ENCODE data around the gene FBP1. TPM values are rescaled to one million over a fixed set of nuclear protein-coding genes. Genes with fewer than 3 reads are reported as not detected.

The FBP1 gene
- total RNA-seq, 2 experiments from 2014 or later: 3.0 to 3.6 TPM

GRCh38 chr9:94657021-94657725 lies 17.9 kb upstream of the FBP1 start:
- H3K36me3 Mint-ChIP-seq (ENCODE audit: low read depth): no peaks in the 10 kb centered on the region
- H3K4me3 Mint-ChIP-seq: no peak overlapping the region
- peak overlapping the region; percentile 57 for H3K27ac Mint-ChIP-seq
- CTCF ChIA-PET: interaction anchor here (1.1 to 1.7 kb wide), 2 partner anchors 12 to 13 kb away, joined by 3 to 5 read pairs; no protein-coding TSS in a partner anchor
- POLR2A ChIA-PET: interaction anchor here (1.2 to 3.1 kb wide), 4 partner anchors 12 to 69 kb away, joined by 3 to 37 read pairs (median 13); partner anchors contain the start of genes AOPEP and FBP1
- no peaks in the 10 kb centered on the region for H3K27me3 ChIP-seq (ENCODE audit: control insufficient read depth in 1 of 2, insufficient read depth in 2 of 2, low read length in 2 of 2)
- H3K9me3 ChIP-seq (ENCODE audit: control insufficient read depth in 1 of 2, insufficient read depth in 1 of 2, low read length in 2 of 2): no peaks in the 10 kb centered on the region
- H3K36me3 ChIP-seq (ENCODE audit: insufficient read depth, low read length): no peaks in the 10 kb centered on the region
- no peak for TF ChIP-seq CTCF (IDR thresholded peaks at IDR 0.05)
- ATAC-seq (ENCODE audit: poor library complexity) (no peak), DNase-seq (no peak)
- peaks cover 24% of the 10 kb centered on the region for H3K4me1 ChIP-seq (ENCODE audit: insufficient read depth, low read length)
- intact Hi-C loops (cut with DNase I, micrococcal nuclease): no loop called here
- H3K27ac ChIP-seq (ENCODE audit: low read depth in 1 of 2, low read length in 2 of 2): no peak overlapping the region
- H3K27me3 Mint-ChIP-seq: no peaks in the 10 kb centered on the region
- no peak overlapping the region for H3K4me3 ChIP-seq (ENCODE audit: low read length)
- no peaks in the 10 kb centered on the region for H3K9me3 Mint-ChIP-seq
- peaks cover 15% of the 10 kb centered on the region for H3K4me1 Mint-ChIP-seq (ENCODE audit: low read depth)

- Histone ChIP-seq H3K36me3 (ENCODE audit: insufficient read depth, low read length) (no peaks in the 10 kb centered on the region), H3K27ac (ENCODE audit: low read depth in 1 of 2, low read length in 2 of 2) (no peak overlapping the region), H3K9me3 (ENCODE audit: control insufficient read depth in 1 of 2, insufficient read depth in 1 of 2, low read length in 2 of 2) (no peaks in the 10 kb centered on the region), H3K4me3 (ENCODE audit: low read length) (peak overlapping the region; percentile 46), H3K27me3 (ENCODE audit: control insufficient read depth in 1 of 2, insufficient read depth in 2 of 2, low read length in 2 of 2) (no peaks in the 10 kb centered on the region), H3K4me1 (ENCODE audit: insufficient read depth, low read length) (peaks cover 24% of the 10 kb centered on the region)
- POLR2A ChIA-PET: interaction anchor here (0.6 to 3.1 kb wide), 5 partner anchors 13 to 1787 kb away, joined by 3 to 37 read pairs (median 9); partner anchors contain the start of genes AOPEP and FBP1
- Mint-ChIP-seq H3K27me3 (no peaks in the 10 kb centered on the region), H3K4me1 (ENCODE audit: low read depth) (peaks cover 15% of the 10 kb centered on the region), H3K4me3 (peak overlapping the region; percentile 52), H3K9me3 (no peaks in the 10 kb centered on the region), H3K36me3 (ENCODE audit: low read depth) (no peaks in the 10 kb centered on the region), H3K27ac (peak overlapping the region; percentile 57)
- DNase-seq (peak in 10 of 14 experiments; percentile 5 to 73 (median 34)), ATAC-seq (ENCODE audit: poor library complexity) (peak; percentile 98)
- TF ChIP-seq CTCF (IDR thresholded peaks at IDR 0.05): no peak
- intact Hi-C loops (cut with DNase I, micrococcal nuclease): no loop called here
- CTCF ChIA-PET: interaction anchor here (1.1 to 1.7 kb wide), 2 partner anchors 13 to 14 kb away, joined by 3 to 5 read pairs; no protein-coding TSS in a partner anchor
These were observed 16.9 kb upstream of the FBP1 start for GRCh38 chr9:94656200-94656599.

- Mint-ChIP-seq H3K4me1 (ENCODE audit: low read depth) (peaks cover 15% of the 10 kb centered on the region), H3K4me3 (peak overlapping the region; percentile 52), H3K27me3 (no peaks in the 10 kb centered on the region), H3K9me3 (no peaks in the 10 kb centered on the region), H3K27ac (peak overlapping the region; percentile 57), H3K36me3 (ENCODE audit: low read depth) (no peaks in the 10 kb centered on the region)
- ChIA-PET CTCF (no interaction called here), POLR2A (interaction anchor here (1.2 to 3.1 kb wide), 4 partner anchors 14 to 71 kb away, joined by 3 to 37 read pairs (median 13); partner anchors contain the start of genes AOPEP and FBP1)
- H3K36me3 ChIP-seq (ENCODE audit: insufficient read depth, low read length): no peaks in the 10 kb centered on the region
- H3K4me3 ChIP-seq (ENCODE audit: low read length): peak overlapping the region; percentile 46
- peaks cover 24% of the 10 kb centered on the region for H3K4me1 ChIP-seq (ENCODE audit: insufficient read depth, low read length)
- intact Hi-C loops (cut with DNase I, micrococcal nuclease): no loop called here
- ATAC-seq (ENCODE audit: poor library complexity) (no peak), DNase-seq (peak in 2 of 14 experiments; percentile 21 to 28)
- no peaks in the 10 kb centered on the region for H3K27me3 ChIP-seq (ENCODE audit: control insufficient read depth in 1 of 2, insufficient read depth in 2 of 2, low read length in 2 of 2)
- no peaks in the 10 kb centered on the region for H3K9me3 ChIP-seq (ENCODE audit: control insufficient read depth in 1 of 2, insufficient read depth in 1 of 2, low read length in 2 of 2)
- no peak overlapping the region for H3K27ac ChIP-seq (ENCODE audit: low read depth in 1 of 2, low read length in 2 of 2)
- no peak for TF ChIP-seq CTCF (IDR thresholded peaks at IDR 0.05)
These were observed 16.4 kb upstream of the FBP1 start for GRCh38 chr9:94655739-94656138.
